Measurements from ENCODE around the gene CHIT1. TPM values are rescaled to one million over a fixed set of nuclear protein-coding genes. Genes with fewer than 3 reads are reported as not detected.
"Not testable (repeated sequence)": the region's sequence is repeated elsewhere in the genome, so short reads cannot be mapped to it uniquely, and the experiment has no call there.

Gene CHIT1
- total RNA-seq, 1 donor from 2014 or later: under 0.01 TPM

- TF ChIP-seq, protein P1, sequence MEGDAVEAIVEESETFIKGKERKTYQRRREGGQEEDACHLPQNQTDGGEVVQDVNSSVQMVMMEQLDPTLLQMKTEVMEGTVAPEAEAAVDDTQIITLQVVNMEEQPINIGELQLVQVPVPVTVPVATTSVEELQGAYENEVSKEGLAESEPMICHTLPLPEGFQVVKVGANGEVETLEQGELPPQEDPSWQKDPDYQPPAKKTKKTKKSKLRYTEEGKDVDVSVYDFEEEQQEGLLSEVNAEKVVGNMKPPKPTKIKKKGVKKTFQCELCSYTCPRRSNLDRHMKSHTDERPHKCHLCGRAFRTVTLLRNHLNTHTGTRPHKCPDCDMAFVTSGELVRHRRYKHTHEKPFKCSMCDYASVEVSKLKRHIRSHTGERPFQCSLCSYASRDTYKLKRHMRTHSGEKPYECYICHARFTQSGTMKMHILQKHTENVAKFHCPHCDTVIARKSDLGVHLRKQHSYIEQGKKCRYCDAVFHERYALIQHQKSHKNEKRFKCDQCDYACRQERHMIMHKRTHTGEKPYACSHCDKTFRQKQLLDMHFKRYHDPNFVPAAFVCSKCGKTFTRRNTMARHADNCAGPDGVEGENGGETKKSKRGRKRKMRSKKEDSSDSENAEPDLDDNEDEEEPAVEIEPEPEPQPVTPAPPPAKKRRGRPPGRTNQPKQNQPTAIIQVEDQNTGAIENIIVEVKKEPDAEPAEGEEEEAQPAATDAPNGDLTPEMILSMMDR (IDR thresholded peaks at IDR 0.05; ENCODE audit: insufficient read depth, low read length, severe bottlenecking): no peak
- no peaks in the 10 kb centered on the region for H3K27me3 ChIP-seq (ENCODE audit: control insufficient read depth, insufficient read depth, low read length)
- no peak for FAIRE-seq
- no peak overlapping the region for H3K4me3 ChIP-seq (ENCODE audit: low read depth, low read length)
- H3K36me3 ChIP-seq (ENCODE audit: control insufficient read depth, insufficient read depth, low read length): no peaks in the 10 kb centered on the region
- no peak for DNase-seq (ENCODE audit: low read depth)
Measured at GRCh38 chr1:203267912-203268311, 38.4 kb upstream of the CHIT1 start.

GRCh38 chr1:203267347-203267846 lies 37.9 kb upstream of the CHIT1 start:
- DNase-seq (ENCODE audit: low read depth) (peak; percentile 82), FAIRE-seq (no peak)
- Histone ChIP-seq H3K4me3 (ENCODE audit: low read depth, low read length) (peak overlapping the region; percentile 47), H3K27me3 (ENCODE audit: control insufficient read depth, insufficient read depth, low read length) (no peaks in the 10 kb centered on the region), H3K36me3 (ENCODE audit: control insufficient read depth, insufficient read depth, low read length) (no peaks in the 10 kb centered on the region)
- TF ChIP-seq, protein P1 (IDR thresholded peaks at IDR 0.05; ENCODE audit: insufficient read depth, low read length, severe bottlenecking): peak; percentile 84

DNA sequence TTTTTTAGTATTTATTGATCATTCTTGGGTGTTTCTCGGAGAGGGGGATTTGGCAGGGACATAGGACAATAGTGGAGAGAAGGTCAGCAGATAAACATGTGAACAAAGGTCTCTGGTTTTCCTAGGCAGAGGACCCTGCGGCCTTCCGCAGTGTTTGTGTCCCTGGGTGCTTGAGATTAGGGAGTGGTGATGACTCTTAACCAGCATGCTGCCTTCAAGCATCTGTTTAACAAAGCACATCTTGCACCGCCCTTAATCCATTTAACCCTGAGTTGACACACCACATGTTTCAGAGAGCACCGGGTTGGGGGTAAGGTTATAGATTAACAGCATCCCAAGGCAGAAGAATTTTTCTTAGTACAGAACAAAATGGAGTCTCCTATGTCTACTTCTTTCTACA lies 36.7 kb upstream of the CHIT1 start:
- DNase-seq (ENCODE audit: low read depth); FAIRE-seq; H3K27me3 ChIP-seq (ENCODE audit: control insufficient read depth, insufficient read depth, low read length); H3K36me3 ChIP-seq (ENCODE audit: control insufficient read depth, insufficient read depth, low read length); H3K4me3 ChIP-seq (ENCODE audit: low read depth, low read length): not testable (repeated sequence)

- FAIRE-seq (no peak), DNase-seq (ENCODE audit: low read depth) (peak; percentile 75)
- Histone ChIP-seq H3K4me3 (ENCODE audit: low read depth, low read length) (no peak overlapping the region), H3K36me3 (ENCODE audit: control insufficient read depth, insufficient read depth, low read length) (no peaks in the 10 kb centered on the region), H3K27me3 (ENCODE audit: control insufficient read depth, insufficient read depth, low read length) (no peaks in the 10 kb centered on the region)
- TF ChIP-seq, protein P1 (IDR thresholded peaks at IDR 0.05; ENCODE audit: insufficient read depth, low read length, severe bottlenecking): no peak
Measured at GRCh38 chr1:203265541-203265940, 36.1 kb upstream of the CHIT1 start.

- TF ChIP-seq, protein P1 (IDR thresholded peaks at IDR 0.05; ENCODE audit: insufficient read depth, low read length, severe bottlenecking): no peak
- FAIRE-seq: no peak
- Histone ChIP-seq H3K36me3 (ENCODE audit: control insufficient read depth, insufficient read depth, low read length) (no peaks in the 10 kb centered on the region), H3K27me3 (ENCODE audit: control insufficient read depth, insufficient read depth, low read length) (no peaks in the 10 kb centered on the region), H3K4me3 (ENCODE audit: low read depth, low read length) (no peak overlapping the region)
- DNase-seq (ENCODE audit: low read depth): peak; percentile 49
Measured at GRCh38 chr1:203264052-203264501, 34.6 kb upstream of the CHIT1 start.

- TF ChIP-seq, protein P1 (IDR thresholded peaks at IDR 0.05; ENCODE audit: insufficient read depth, low read length, severe bottlenecking): no peak
- no peak for FAIRE-seq
- no peak for DNase-seq (ENCODE audit: low read depth)
Measured at GRCh38 chr1:203263496-203263895, 34.0 kb upstream of the CHIT1 start.

GRCh38 chr1:203256636-203257035 lies 27.2 kb upstream of the CHIT1 start:
- not testable (repeated sequence) for H3K4me3 ChIP-seq (ENCODE audit: low read depth, low read length); FAIRE-seq; H3K36me3 ChIP-seq (ENCODE audit: control insufficient read depth, insufficient read depth, low read length); DNase-seq (ENCODE audit: low read depth); H3K27me3 ChIP-seq (ENCODE audit: control insufficient read depth, insufficient read depth, low read length)

More at GRCh38 chr1:203263496-203263895, 34.0 kb upstream of the CHIT1 start:
- H3K27me3 ChIP-seq (ENCODE audit: control insufficient read depth, insufficient read depth, low read length): no peaks in the 10 kb centered on the region
- H3K4me3 ChIP-seq (ENCODE audit: low read depth, low read length): no peak overlapping the region
- H3K36me3 ChIP-seq (ENCODE audit: control insufficient read depth, insufficient read depth, low read length): no peaks in the 10 kb centered on the region

- DNase-seq (ENCODE audit: low read depth); FAIRE-seq; H3K27me3 ChIP-seq (ENCODE audit: control insufficient read depth, insufficient read depth, low read length); H3K36me3 ChIP-seq (ENCODE audit: control insufficient read depth, insufficient read depth, low read length); H3K4me3 ChIP-seq (ENCODE audit: low read depth, low read length): not testable (repeated sequence)
Measured at GRCh38 chr1:203254782-203255181, 25.3 kb upstream of the CHIT1 start.
